RPMI7951 (cell line): ENCODE data around the gene CACNA2D1. TPM values are rescaled to one million over a fixed set of nuclear protein-coding genes. Genes with fewer than 3 reads are reported as not detected.
"Not testable (repeated sequence)": the region's sequence is repeated elsewhere in the genome, so short reads cannot be mapped to it uniquely, and the experiment has no call there.

Source experiments
- DNase-seq: peaks from one replicate; pipeline ENCODE4 v3.0.0-alpha.2; 2012; ENCODE audit warnings: low read depth
- total RNA-seq: library from RNA; depleted of rRNA; stranded (reverse); fragments of >200 nt; shearing (Covaris generic); gene quantifications from 2 replicates; pipeline ENCODE4 v1.2.3, GENCODE V29; 2014

The CACNA2D1 gene
- total RNA-seq, 1 experiment from 2014 or later = 9.3 TPM

DNA sequence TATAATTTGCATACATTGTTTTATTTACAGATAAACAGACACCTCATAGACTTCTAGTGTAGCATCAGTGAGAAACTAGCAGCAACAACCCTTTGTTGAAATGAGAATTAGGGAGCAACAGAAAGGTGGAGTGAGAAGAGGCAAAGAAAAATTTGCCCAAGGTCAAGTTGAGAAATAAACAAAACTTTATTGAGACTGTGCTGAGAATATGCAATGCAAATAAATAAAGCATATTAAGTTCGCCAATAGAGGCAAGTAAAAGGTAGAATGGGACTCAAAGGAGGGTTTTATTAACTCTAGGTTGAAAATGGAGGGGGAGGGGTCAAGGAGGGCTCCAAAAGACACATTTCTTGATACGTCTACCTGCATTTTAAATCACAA, 49.7 kb downstream of the CACNA2D1 start:
- no peak for DNase-seq

DNA sequence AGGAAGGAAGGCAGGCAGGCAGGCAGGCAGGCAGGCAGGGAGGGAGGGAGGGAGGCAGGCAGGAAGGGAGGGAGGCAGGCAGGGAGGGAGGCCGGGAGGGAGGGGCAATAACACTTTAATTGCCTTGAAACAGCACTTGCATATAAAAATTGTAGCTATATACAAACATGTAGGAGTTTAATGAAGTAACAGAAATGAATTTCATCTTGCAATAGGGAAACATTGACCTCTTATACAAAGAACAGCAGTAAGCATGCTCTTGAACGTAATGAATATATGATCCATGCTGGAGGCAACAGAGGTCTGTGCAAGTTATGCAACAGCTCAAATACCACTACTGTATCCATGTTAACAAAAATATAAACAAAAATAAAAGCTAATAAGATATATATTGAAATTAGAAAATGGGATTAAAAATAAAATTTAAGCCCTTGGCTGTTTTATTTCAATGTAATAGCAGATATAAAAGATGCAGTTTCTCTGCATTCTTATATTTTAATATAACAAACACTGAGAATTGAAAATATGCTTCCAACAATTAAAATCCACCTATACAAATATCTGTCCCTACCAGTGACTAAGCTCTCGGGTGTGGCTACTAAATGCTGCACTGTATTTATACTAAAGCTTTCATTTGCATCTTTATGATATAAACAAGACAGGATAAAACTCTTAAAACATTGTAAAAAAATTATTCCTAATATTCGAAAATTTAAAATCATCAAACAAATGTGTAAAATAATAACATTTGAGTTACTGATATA, 50.3 kb downstream of the CACNA2D1 start:
- no peak for DNase-seq

DNA sequence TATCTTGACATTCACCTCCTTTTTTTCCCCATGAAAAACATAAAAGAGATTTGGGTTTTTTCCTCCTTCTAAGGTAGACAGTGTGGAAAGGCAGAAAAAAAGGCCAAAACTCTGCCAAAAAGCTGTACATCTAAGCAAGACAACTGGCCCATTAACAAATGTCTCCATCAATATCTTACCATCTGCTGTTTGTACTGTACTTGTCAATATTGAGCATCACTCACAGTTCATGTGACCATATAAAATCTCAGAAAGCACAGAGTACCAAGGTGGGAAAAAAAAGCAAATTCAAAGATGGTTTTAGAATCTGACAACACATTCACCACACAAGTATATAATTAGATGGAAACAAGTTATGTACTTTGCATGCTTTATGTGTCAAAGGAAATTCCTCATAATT, 52.6 kb downstream of the CACNA2D1 start:
- no peak for DNase-seq

DNA sequence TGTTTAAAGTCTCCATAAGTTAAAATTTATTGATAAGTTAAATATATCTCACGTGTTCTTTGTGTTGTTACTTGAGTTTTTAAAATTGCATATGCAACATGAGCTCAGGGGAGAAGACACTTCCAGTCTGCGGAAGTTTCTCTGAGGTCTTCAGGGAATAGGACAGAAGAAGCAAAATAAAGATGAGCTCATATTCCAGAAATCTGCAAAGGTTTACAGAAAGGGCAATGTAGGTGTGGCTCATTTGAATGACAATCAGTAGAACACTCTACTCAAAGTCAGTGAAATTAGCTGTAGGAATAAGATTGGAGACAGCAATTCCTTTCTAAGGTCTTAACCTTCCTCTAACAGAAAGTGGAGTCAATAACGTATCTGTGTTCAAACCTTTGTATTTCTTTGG, 53.7 kb downstream of the CACNA2D1 start:
- DNase-seq = no peak

DNA sequence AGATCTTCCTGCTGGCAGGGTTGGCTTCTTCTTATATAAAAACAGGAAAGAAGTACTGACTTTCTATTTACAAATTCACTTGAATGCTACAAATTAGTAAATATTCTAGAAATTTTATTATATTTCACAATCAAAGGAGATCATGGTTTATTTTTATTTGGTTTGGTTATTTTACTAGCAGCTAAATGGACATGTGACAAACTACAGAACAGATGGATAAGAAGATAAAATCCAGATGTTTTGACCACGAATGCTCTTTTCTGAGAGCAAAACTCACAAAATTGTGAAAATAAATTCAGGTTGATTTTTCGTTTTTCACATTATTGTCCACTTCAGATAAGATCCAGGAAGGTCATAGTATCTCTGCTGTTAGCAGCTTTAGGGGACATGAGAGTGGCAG, 55.4 kb downstream of the CACNA2D1 start:
- no peak for DNase-seq

DNA sequence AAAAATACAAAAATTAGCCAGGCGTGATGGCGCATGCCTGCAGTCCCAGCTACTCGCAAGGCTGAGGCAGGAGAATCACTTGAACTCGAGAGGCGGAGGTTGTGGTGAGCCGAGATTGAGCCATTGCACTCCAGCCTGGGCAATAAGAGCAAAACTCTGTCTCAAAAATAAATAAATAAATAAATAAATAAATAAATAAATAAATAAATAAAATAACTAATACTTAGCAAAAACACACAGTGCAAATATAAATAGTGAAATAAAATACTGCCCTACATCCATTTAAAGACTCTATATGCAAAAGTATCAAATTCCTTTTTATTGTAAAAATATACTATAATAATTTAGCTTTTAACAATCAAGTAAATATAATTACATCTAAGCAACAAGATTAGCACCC, 57.0 kb downstream of the CACNA2D1 start:
- not testable (repeated sequence) for DNase-seq

DNA sequence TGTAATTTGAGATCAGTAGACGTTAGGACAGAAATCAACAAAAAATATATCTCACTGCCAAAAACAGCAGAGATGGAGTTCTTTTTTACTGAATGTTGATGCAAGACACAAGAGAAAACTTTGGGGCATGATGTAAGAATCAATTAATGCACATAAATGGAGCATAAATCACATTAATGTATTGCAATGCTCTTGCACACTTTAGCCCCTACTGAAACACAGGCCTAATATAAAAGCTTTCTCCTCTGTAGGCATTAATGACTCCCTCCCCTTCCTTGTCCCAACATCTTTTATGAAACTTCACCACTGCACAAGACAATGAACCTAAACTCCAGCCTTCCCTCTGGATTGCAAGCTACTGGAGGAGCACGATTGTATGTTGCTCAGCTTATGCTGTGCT, 58.8 kb downstream of the CACNA2D1 start:
- DNase-seq = no peak

DNA sequence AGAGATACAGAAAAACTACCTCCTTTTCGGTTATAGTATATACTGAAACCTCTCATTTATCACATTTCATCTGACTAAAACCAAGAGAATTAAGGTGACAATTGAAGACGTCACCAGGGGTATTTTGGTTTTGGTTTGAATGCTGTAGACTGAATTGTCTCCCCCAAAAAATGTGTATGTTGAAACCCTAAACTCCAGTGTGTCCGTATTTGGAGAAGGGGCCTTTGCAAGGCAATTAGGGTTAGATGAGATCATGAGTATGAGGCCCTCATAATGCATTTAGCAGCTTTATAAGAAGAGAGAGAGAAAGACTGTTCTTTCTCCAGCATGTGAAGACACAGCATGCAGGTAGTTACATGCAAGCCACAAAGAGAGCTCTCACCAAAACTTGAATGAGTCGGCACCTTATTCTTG, 59.5 kb downstream of the CACNA2D1 start:
- DNase-seq = no peak

DNA sequence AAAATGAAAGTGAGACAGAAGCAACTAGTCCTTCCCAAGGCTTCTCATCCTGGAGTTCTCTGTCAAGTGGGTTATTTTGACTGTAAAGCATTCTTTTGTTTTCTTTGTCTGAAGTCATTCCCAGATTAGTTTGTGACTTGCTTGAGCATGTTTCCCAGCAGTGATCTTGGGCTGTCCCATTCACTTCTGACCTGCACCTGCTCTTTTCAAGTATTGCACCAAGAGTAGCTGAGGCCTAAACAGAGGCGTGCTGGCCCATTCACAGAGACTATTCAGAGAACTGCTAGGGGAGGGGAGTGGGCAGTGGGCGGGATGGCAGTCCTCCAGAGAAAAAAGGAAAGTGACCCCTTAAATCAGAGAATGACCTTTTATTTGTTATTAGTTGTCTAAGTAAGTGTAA, 61.3 kb downstream of the CACNA2D1 start:
- no peak for DNase-seq

DNA sequence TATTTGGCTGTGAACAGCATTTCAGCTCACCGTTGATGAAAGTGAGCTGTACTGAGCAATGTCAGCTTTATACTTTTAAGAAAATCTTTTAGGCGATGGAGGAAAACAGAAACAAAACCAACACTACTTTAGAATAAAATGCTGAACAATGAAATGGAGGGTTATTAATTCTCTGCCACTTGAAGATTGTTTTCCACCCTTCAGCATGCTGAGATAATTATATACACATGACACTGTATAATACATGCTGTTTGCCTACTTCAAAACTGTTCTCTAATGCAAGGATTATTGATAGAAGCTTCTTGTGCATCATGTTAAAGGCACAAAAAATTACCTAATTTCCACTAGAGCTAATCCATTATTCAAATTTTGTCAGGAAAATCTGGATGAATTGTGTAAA, 66.8 kb downstream of the CACNA2D1 start:
- DNase-seq = no peak

DNA sequence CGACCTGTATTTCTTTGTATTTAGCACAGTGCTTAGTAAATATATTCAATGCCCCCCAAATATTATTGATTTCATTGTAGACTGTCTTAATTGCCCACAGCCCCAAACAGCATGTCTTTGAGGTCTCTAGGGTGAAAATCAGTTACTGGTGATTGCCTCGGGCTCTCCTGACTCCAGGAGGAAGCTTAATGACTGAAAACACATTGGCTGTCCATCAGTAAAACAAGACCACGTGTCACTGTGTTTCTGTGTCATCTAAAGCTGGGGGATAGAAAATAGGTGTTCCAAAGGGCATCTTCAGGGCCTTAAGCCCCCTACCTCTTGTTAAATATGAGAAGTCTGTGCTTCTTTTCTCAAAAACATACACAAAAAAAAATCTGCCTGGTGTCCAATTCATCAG, 67.9 kb downstream of the CACNA2D1 start:
- no peak for DNase-seq

DNA sequence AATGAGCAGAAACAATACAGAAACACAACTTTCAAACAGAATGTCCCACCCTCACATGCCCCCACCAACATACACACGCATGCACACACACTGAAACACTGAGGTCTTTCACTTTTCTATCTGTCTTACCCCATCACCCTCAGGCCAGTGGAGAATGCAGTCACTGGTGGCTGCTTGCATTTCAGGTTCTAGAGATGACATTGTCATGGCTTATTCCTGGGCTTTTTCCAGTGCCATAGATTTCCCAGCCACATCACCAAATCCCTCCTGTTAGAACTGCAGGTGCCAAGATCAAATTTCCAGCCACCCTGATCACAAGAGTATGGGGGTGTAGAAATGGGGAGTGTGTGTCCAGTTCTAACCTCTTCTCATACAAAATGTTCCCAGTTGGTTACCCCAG, 68.4 kb downstream of the CACNA2D1 start:
- DNase-seq = no peak

DNA sequence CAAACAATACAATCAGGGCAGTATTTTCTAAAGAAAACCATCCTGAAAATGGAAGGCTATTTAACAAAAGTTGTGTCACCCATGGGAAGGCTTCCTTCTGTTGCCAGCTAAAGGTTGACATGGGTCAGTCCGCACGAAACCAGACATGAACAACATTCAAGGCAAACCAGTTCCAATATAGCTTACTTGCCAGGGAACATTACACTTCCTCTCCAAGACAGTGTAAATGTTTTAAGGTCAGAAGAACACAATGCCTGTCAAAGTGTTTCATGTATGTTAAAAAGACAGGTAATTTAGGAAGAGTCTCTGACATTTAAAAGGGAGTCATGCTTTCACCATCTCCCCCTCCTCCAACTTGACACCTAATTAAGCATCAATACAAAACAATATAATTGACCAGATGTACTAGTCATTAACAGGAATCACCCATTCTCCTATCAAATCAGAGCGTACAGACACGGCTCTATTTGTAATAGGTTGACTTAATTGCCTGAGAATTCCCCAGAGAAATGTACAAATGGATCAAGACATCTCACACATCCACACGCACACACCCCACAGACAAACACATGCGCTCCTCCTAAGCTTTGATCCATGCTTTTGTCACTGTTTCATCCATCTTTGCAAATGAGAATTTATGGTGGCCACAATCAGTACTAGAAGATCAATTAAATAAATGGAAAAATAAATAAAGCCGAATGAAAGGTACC, 69.5 kb downstream of the CACNA2D1 start:
- no peak for DNase-seq

DNA sequence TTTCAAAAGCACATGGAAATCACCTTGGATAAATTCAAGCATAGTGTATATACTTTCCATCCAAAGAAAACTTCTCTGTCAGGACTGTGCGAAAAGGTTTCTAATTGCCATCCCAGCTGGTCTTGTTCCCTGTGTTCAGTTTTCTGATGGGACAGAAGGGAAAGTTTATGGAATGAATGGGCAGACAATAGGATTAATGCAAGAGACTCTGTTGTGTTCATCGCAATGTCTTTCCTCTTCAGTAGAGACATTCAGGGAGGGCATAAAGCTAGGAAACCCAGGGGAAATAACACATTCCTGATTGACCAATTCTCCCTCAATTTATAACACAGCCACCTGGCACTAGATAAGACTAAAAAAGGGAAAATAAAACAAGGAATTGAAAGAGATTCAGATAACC, 78.9 kb downstream of the CACNA2D1 start:
- no peak for DNase-seq

DNA sequence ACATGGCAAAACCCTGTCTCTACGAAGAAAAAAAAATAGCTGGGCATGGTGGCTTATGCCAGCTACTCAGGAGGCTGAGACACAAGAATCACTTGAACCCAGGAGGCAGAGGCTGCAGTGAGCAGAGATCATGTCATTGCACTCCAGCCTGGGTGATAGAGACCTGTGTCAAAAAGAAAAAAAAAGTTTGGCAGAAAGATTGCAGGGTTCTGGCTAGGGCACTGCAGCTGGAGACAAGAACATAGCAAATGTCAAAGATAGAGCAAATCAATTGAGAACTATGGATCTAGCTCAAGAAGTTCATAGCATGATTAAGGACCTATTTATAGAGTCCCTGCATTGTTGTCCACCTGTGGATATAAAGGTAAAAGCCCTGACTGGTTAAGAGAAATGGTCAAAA, 79.5 kb downstream of the CACNA2D1 start:
- no peak for DNase-seq

DNA sequence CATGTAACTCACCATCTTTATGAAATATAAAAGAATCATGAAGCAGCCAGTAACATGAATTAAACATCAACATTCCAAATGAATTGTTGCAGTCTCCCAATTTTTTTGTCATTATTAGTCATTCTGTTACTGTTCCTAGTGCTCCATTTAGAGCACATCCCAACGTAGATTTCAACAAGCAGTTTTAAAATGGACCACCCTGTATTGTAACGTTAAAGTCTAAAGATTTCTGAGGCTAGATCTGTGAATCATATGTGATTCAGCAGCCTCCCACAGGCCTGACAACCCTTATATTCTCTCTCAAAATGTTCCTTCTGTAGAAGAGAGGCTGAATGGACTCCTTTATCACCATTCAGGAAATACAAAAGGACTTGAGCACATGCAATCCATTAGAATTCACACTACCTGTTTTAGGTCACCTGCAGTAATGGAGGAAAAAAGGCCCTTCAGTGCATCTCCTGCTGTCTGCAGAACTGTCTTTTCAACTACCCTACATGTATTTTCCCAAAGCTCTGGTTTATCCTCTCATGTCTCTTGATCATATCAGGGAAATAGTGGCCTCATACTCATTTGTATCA, 81.4 kb downstream of the CACNA2D1 start:
- peak; percentile 8 for DNase-seq

DNA sequence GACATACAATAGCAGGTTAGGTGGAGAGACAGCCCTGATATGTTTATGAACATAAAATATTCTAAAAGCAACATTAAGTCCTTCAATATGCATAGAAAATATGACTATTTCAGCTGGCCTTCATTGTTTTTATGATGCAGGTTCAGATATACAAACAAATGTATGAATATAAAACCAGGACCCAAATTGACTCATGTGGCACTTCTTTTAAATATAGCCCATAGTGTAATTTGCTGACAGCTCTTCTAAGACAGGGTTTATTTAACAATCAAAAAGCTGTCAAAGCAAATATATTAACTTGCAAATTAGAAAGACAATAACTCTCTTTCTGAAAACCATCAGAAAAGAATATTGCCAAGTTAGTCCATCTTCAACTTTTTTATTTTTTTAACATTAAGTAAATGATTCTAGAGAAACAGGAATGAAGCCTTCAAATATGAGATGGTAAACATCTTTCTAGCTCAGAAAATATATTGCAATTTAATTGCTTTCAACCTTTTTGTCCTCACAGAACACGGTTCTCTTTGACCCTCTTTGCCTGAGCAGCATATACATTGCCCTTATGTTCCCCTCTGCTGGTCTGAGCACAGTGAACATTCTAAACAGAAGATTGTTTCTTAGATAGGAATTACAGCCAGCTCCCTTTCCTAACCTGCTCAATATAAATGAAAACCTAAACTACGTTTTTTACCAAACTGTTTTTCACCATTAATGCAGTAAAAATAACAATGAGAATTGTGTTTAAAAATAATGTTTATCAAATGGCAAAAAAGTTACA, 82.8 kb downstream of the CACNA2D1 start:
- no peak for DNase-seq

DNA sequence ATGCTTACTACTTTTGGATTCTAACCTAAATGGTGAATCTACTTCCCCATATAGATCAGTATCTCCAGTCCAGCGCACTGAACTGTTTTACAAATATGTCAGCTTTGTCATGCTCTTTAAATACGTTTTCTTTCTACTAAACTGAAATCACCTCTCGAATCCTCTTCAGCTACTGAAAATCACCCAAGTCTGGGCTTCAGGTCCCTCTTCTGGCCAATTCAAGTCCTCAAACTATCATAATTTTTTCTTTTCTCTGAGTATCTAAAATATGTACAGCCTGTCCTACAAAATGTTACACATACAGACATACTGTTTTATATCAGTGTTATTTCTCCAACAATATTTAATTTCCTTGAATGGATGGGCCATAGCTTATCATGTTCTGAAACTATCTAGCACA, 84.2 kb downstream of the CACNA2D1 start:
- DNase-seq = no peak

DNA sequence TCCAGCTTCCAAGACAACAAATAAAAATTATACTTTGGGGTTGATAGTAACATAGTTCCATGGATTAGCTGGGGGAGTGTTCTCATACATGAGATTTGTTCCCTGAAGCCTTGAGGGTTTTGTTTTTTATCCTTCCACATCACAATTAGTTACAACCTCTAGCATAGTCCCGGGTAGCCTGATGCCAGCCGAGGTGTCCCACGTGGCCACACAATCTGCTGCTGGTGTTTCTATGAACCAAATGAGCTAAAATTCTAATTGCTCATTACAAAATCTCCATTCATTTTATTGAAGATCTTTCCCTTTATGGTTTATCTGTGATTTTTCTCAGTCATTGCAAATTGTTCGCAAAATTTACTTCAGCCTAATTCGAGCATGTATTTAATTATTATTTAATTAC, 84.7 kb downstream of the CACNA2D1 start:
- DNase-seq = no peak

DNA sequence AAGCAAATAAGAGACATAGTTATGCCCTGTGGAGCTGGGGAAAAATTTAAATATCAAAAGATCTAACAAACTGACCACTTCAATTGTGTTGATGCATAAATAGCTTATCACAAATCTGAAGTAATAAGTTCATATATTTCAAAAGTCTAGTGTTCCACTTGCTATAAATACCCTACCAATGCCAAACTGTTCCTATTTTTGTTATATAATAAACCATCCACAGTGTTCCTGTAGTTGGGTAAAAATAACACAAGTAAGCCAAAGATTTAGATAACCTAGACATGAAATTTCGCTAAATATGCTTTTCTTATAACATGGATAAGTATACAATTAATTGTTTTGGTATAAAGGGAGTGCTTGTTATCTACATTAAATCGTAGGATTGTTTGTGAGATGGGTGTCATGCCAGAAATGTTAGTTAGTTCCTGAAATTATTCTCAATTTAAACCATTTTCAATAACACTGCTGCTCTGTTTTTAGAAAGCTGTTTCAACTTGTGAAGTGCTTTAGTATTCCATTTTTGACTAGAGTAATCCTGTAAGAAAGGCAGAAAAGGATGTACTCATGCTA, 85.5 kb downstream of the CACNA2D1 start:
- no peak for DNase-seq

DNA sequence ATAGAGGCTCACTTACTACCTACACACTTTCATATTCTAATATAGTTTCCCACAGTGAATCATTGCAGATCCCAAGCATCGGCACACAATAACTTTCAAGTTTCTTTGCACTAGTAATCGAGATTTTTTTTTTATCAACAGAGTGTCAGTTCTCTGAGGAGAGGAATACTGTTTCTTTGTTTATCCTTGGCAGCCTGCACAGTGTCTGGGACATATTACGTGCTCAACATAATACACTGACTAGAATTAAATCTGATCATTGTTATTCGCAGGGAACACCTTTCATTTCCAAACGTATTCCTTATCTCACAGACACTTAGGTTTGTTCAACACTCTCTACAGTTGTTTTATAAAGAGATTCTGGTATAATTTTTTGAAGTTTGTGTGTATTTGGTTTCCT, 95.3 kb downstream of the CACNA2D1 start:
- DNase-seq = no peak

DNA sequence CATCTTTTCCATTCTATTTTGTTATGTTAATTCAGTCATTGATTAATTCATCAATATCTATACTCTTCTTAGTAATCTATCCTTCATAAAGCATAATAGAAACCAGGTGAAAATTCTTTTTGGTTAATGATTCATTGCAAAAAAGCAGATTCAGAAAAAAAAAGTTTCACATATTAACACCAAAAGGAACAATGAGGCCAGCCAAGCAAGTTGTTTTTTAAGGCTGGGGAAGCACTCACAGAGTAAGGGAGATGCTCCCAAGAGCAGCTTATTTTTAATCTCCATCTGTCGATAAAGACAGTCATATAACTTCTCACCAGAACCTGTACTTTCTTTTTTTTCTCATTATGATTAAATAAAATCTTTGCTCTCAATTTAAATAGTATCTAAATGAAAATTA, 95.8 kb downstream of the CACNA2D1 start:
- no peak for DNase-seq
